Stimulated activated CD4-positive, alpha-beta T cell treated with anti-CD3 and anti-CD28 coated beads, Interleukin-1b, Interleukin-23, amount 100 ng/mL, for 4 hours (primary cell): ENCODE data around the gene ZDHHC20.
A peak's percentile ranks its signal among the peaks of the same experiment; 100 is the strongest.

Experiments
- DNase-seq, 2 donors: peaks; one replicate each; pipeline ENCODE4 v3.0.0-alpha.2; 2020; ENCODE audit warnings: low read depth in 2 of 2

Gene ZDHHC20, protein sequence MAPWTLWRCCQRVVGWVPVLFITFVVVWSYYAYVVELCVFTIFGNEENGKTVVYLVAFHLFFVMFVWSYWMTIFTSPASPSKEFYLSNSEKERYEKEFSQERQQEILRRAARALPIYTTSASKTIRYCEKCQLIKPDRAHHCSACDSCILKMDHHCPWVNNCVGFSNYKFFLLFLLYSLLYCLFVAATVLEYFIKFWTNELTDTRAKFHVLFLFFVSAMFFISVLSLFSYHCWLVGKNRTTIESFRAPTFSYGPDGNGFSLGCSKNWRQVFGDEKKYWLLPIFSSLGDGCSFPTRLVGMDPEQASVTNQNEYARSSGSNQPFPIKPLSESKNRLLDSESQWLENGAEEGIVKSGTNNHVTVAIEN

DNA sequence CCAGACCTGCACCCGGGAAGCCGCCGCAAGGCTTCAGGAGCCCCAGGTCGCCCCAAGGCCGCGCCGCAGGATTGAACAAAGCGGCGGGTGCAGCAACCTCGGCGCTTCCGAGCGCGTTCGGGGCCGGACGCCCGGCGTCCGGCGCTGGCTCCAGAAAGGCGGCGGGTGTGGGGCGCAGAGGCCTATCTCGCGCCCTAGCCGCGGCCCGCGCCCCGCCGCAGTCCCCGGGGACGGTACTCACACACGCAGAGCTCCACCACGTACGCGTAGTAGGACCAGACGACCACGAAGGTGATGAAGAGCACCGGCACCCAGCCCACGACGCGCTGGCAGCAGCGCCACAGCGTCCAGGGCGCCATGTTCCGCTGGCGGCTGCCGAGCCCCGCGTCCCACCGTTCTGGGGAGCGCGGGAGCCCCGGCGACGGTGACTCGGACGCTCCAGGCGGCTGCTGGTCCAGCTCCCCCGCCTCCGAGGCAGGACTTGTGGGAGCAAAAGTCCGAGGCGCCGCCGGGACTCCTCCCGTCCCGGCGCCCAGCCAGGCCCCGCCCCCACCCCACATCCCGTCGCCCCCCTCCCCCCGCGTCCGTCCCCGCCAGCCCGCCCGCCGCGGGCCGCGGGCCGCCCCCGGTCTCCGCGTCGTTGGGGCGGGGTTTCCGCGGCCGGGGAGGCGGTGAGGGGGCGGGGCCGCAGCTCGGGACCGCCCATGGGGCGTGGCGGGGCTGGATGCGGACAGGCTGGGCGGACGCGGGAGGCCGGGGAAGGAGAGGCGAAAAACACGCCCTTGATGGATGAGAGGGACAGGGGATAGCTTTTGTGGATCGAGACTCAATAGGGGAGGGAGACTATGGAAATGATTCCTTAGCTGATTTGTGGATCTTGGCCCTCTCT lies at the start of gene ZDHHC20:
TSS of gene ZDHHC20 (minus strand) at position 491 of the 889 bp plus-strand sequence. CDS start at position 359, 132 bp downstream.
- DNase-seq = peak; percentile 88 to 94

DNA sequence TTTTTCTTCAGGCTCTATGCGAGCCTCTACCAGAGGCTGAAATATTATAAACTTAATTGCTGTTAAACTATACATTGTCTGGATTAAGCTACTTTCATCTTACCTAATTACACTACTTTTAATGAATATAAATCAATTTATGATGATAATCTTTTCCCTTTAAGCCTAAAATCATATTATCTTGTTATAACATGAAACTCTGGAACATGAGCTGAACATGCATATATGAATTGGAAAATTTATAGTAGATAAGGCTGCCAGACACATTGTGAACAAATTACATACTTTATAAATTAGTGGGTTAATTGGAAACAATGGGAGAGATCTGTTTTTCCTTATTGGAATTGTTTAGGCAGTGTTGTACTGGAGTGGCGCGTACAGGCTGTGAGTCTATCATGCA lies 45.3 kb upstream of the ZDHHC20 start:
- DNase-seq = no peak

DNA sequence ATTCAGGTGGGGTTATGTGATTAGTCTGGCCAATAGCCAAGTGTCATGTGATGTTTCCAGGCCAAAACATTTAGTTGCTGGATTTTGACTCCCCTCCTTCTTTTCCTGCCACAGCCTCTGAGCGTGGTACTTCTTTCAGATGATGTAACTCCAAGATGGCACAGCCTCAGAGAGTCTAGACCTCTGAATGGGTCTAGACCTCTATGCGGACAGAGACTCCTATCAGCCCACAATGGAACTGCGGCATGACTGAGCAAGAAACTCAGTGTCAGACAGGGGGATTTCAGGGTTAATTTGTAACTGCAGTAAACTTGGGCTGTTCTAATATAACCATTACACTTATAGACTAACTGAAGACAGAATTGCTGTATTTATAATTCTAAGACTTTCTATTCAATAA lies 42.6 kb upstream of the ZDHHC20 start:
- DNase-seq = no peak

DNA sequence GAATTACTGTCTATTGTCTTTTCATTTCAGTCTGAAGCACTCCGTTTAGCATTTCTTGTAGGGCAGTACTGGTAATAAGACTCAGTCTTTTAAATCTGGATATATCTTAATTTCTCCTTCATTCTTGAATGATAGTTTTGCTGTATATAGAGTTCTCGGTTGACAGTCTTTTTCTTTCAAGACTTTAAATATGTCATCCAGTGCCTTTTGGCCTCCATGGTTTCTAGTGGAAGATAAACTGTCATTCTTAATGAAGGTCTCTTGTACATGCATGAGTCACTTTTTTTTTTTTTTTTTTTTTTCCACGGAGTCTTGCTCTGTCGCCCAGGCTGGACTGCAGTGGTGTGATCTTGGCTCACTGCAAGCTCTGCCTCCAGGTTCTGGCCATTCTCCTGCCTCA lies 27.2 kb upstream of the ZDHHC20 start:
- no peak for DNase-seq

DNA sequence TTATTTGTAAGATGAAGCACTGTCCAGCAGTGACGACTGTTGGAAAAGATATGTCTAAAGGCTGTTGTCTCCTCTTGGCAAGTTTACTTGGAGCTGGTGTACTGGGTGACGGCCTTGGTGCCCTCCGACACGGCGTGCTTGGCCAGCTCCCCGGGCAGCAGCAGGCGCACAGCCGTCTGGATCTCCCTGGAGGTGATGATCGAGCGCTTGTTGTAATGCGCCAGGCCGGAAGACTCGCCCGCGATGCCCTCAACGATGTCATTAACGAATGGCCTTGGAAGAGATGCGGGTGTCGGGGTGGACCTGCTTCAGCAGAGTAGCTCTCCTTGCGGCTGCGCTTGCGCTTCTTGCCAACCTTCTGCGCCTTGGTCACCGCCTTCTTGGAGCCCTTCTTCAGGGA lies 24.6 kb upstream of the ZDHHC20 start:
- DNase-seq = no peak

DNA sequence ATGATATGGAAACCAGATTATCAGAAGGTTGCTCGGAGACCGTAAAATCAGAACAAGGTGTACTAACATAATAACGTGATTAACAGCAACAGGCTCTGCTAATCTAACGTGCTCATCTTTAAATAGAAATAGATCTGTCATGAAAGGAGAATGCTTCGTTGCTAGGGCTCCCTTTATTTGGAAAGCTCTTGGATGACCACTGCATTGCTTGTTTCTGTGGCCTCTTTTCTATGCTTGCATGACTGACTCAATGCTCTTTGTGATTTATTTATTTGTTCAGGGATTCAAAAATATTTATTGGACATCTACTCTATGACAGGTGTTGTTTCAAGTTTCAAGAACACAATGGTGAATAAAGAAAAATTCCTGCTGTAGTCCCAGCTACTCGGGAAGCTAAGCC lies 22.3 kb upstream of the ZDHHC20 start:
- DNase-seq = no peak

DNA sequence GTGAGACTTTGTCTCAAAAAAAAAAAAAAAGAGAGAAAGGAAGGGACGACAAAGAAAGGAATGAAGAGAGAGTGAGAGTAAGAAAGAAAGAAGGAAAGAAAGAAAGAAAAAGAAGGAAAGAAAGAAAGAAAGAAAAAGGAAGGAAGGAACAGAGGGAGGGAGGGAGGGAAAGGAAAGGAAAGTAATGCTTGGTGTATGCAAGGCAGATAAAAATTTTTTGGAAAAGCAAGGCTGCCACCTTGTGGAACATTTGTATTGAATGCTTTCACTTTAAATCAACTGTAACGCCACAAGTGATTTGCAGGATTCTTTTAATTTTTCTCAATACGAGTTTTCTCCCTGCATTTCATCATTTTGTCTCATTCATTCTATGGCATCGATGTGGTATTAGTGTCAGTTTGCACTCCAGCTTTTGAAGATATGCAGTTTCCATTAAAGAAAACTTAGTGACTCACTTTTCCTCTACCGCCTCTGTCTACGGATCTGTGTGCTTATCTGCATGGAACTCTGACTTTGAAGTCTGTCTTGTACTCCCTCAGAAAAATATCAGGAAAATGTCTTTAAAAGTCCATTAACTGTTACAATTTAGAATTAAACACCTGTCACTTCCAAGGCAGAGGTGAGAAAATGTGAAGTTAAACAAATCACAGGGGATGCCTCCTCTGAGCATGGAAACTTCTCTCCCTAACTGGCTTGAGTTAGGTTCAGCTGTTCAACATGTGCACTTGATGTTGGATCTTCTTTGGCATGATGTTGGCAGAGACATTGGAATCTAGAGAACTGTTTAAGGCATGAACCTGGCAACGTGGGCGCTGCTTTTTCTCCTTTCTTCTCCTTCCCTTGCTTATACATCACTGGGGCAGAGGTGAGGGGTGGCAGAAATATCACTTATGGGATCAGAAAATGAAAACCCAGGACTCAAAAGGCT lies 20.0 kb upstream of the ZDHHC20 start:
- peak in 1 of 2 donors; percentile 40 for DNase-seq

DNA sequence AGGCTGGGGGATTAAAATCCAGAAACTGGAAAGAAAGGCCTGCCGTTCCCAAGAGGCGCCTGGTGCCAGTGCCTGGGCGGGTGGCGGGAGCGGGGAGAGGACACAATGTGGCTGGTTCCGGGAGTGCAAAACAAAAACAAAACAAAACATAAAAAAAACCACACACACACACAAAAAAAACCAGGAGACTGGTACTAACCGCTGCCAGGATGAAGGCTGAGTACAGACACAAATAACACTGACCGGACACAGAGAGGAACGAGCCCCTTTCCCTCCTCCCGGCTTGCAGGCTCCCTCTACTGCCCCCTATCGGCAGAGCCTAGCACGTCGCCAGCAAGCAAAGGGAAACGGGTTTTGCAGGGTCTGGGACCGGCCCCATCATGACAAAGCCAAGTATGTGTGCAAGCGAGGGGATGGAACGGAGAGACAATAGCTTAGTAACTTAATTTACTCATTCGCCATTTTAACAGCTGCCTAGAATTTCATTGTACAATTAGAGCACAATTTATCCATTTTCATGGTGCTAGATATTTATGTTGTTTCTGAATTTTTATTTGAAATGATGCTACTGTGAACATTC lies 17.9 kb upstream of the ZDHHC20 start:
- DNase-seq = peak; percentile 64 to 72

DNA sequence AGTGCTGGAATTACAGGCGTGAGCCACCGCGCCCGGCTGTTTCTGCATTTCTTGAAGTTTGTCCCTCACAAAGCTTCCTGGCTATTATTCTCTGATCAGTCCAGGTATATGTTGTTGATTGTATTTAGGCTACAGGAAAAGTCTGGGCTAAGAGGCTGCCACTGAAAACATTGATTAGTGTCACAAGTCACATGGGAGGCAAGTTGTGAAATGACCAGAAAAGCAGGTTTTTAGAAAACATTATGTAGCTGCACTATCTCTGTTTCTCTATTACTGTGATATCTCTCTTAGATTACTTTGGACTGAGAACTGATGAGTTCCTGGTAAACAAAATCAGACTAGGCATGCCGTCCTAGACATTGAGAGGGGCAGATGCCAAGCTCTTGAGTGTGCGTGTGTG lies 16.0 kb upstream of the ZDHHC20 start:
- DNase-seq = no peak

DNA sequence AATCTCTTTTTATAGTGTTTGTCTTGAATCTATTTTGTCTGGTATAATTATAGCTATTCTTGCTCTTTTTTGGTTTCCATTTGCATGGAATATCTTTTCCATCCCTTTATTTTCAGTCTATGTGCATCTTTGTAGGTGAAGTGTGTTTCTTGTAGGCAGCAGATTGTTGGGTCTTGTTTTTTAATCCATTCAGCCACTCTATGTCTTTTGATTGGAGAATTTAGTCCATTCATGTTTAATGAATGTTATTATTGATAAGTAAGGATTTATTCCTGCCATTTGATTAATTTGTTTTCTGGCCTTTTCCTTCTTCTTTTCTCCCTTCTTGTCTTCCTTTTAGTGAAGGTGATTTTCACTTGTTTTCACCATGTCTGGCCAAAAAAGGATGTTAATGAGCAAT lies 11.7 kb upstream of the ZDHHC20 start:
- no peak for DNase-seq

DNA sequence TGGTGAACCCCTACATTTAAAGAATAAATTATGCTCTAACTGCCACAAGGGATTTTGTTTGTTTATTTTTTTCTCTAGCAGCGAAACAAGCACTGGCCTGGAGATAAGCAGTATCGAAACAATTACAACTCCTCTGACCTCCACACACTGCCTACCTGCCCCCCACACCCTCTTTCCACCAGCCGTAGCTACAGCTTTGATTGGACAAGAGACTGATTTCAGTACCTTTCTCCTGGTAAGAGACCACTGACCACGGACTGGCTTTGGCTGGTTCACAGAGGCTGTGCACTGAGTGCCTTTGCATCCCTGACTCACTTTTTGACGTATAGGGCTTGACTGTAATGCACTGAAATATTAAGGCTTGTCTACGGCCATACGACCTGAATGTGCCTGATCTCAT lies 7.4 kb upstream of the ZDHHC20 start:
- DNase-seq = no peak

DNA sequence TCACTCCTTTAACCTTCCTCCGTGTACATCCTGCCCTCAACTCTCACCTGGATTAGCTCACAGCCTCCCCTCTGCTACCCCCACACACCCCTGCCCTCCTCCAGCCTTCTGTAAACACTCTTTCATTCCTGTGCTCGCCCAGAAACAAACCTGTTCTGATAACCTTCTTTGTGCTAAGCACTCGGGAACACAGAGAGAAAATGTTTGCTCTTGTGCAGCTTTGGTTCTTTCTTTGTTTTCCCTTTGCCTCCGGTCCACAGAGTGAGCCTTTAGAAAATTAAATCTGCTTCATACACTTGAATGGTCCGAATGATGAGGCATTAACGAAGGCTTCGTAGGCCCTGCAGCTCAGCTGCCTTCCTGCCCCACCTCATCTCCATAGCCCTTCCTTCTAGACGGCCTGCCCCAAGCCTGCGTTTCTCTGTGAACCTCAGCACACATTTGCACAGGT lies 6.6 kb upstream of the ZDHHC20 start:
- no peak for DNase-seq

DNA sequence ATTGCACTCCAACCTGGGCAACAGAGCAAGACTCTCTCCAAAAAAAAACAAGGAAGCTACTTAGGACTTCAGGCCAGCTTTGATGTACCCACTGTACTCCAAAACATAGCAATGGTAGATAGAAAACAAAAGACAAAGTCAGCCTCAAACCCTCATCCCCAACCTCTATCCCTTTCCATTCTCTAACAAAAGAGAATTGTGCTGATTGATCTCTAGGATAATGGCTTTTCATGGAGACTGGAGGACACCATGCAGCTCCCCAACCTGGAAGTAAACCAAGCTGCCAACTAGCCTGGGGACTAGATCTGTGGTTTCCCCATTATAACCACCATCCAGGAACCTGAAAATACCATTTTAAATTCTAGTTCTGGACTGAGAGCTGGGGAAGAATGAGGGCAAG lies 4.3 kb upstream of the ZDHHC20 start:
- no peak for DNase-seq

DNA sequence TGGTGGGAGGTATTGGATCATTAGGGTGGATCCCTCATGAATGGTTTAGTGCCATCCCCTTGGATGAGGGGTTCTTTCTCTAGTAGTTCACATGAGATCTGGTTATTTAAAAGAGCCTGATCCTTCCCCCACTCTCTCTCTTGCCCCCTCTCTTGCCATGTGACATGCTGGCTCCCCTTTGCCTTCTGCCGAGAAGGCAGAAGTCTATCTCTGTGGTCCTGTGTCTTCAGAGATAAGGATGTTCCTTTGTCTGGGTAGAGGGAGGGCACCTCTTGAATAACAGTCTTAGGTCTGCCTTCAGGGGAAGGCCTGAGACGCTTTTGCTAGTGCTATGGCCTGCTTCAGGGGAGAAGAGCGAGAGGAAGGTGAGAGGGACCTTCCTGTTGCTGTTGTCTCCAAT lies 2.0 kb upstream of the ZDHHC20 start:
- DNase-seq = no peak

DNA sequence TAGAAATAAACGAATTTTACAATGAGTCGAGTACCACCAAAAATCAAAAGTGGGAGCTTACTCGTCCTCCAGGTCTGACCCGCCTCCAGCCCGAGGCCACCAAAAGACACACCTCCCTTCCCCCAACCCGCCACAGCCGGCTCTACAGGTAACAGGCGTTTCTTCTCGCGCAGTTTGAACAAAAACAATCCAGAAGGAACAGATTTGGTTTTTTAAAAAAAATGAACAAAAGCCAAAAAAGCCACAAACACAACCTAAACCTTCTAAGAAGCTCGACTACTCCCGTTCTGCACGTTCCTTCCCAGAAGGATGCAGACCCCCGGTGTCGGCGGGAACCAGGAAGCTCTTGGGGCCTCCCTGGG lies 671 bp downstream of the ZDHHC20 start:
- peak; percentile 21 to 40 for DNase-seq

DNA sequence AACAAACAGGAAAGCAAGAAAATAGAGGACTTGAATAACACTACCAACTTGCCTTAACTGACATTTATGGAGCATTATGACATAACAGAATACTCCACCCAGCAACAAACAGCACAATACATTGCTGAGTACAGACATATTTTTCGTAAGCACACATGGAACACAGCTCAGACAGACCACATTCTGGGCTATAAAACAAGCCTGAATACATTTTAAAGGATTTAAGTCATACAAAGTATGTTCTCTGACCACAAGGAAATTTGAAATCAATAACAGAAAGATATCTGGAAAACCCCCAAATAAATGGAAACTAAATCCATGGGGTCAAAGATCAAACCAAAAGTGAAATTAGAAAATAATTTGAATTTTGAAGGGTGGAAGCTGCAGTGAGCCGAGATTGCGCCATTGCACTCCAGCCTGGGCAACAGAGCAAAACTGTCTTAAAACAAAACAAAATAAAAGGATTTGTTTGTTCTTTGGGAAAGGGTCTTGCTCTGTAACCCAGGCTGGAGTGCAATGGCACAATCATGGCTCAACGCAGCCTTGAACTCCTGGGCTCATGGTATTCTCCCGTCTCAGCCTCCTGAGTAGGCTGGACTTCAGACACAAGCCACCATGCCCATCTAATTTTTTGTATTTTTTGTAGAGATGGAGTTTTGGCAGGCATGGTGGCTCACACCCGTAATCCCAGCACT lies 5.6 kb downstream of the ZDHHC20 start:
- DNase-seq = no peak

DNA sequence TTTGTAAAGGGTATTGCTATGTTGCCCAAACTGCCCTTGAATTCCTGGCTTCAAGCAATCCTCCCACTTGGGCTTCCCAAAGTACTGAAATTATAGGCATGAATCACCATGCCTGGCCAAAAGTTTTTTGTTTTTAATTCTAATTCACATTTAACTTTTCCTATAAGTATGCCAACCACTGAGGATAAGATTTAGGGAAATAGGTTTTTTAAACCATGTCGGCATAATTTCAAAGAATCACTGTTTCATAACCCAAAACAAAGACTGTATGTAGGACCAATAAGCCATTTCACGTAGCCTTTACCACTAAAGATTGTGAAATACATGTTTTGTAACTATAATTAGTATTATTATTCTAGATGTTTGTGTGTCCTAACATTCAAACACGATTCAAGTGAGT lies 8.2 kb downstream of the ZDHHC20 start:
- DNase-seq = no peak

DNA sequence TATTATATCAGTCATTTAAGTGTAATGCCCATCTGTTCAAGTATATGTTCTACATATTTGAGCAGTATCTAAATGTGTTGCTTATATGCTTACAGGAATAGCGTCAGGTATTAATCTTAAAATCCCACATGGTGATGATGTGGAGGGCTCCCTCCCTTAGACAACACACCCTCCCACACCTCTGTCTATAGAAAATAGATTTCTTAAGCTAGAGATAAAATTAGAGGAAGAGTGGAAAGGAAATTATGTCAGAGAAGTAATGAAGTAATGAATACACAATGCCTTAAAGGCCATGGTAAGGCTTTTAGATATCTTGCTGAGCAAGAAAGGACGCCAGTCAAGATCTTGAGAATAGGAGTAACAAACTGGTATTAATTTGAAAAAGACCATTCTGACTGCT lies 12.4 kb downstream of the ZDHHC20 start:
- DNase-seq = no peak

DNA sequence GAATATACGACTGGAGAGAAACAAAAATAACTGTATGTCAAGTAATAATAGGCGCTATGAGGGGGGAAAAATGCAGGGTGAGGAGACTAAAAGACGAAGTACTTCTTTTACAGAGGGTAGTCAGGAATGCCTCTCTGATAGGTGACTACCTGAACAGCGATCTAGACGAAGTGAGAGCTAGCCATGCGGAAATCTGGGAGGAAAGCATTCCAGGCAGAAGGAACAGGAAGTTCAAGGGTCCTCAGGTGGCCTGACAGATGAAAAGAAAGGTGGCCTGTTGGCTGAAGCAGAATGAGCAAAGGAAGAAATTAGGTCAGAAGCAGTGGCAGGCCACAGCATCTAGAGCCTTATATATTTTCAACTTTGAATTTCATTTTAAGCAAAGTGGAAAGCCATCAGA lies 13.3 kb downstream of the ZDHHC20 start:
- no peak for DNase-seq

DNA sequence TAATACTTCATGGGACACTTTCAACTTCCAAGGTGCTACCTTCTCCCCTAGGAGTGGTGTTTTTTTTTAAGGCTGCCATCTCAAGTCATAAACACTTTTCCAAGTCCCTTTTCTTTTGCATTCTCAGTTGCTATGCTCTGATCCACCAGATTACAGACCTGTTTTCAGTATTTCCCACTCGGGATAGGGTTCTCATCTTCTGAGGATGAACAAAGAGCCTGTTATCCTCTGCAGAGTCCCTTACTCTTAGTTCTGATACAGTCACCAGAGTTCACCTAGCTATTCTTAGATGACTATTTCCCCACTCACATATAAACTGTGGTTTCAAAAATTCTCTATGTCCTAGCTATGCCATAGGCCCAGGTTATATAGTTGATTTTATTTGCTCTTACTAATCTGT lies 15.9 kb downstream of the ZDHHC20 start:
- DNase-seq = no peak

DNA sequence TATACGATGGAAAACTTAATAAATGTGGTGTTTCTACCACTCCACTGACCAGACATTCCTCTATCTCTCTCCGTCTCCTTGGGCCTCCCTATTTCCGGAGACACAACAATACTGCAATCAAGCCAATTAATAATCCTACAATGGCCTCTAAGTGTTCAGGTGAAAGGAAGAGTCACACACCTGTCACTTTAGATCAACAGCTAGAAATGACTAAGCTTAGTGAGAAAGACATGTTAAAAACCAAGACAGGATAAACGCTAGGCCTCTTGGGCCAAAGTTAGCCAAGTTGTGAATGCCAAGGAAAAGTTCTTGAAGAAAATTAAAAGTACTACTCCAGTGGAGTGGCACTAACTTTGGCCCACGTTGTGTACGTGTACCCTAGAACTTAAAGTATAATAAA lies 22.5 kb downstream of the ZDHHC20 start:
- no peak for DNase-seq
